IMR-90 (cell line): ENCODE data around the gene SH2D5. TPM values are rescaled to one million over a fixed set of nuclear protein-coding genes. Genes with fewer than 3 reads are reported as not detected.

ENCODE experiments used
- ATAC-seq: fragments of 200-7000 bp; cut with Tn5 transposase; 2 replicates; pipeline ENCODE4 v1.9.1; 2020; ENCODE audit warnings: low read depth, mild to moderate bottlenecking, moderate library complexity
- BruUV-seq: library from RNA; stranded (reverse); fragments of 400-500 nt; replicated peaks from 2 replicates; lab custom pipeline; 2021; lab: Mats Ljungman, UMichigan
- CTCF ChIA-PET: fragments of 300-600 bp; formaldehyde crosslinking; extraction: SDS; loops from one replicate; lab custom pipeline; 2021; ENCODE audit warnings: antibody characterized with exemption; lab: Yijun Ruan, JAX
- POLR2A ChIA-PET: fragments of 300-600 bp; sonication (Branson Sonifier 250); formaldehyde crosslinking; loops from one replicate; lab custom pipeline; 2022; ENCODE audit warnings: antibody characterized with exemption; ENCODE audit not compliant: unreplicated experiment; lab: Charles Lee
- DNase-seq: peaks from one replicate; pipeline ENCODE4 v3.0.0; 2013
- H2AFZ ChIP-seq: replicated peaks from 2 replicates; pipeline ENCODE3; 2013; ENCODE audit warnings: low read length, mild to moderate bottlenecking; ENCODE audit not compliant: poor library complexity
- H2AK5ac ChIP-seq: 2 replicates; pipeline ENCODE4 v1.6.1; 2013; ENCODE audit warnings: low read depth, low read length, inconsistent platforms
- H2AK9ac ChIP-seq: replicated peaks from 2 replicates; pipeline ENCODE3; 2013; ENCODE audit warnings: mild to moderate bottlenecking, low read depth, low read length, moderate library complexity; ENCODE audit not compliant: poor library complexity
- H2BK120ac ChIP-seq: 2 replicates; pipeline ENCODE4 v1.6.1; 2013; ENCODE audit warnings: low read depth, low read length, inconsistent platforms
- H2BK15ac ChIP-seq: 3 replicates; pipeline ENCODE4 v1.6.1; 2013; ENCODE audit warnings: low read depth, low read length, inconsistent platforms
- H2BK20ac ChIP-seq: 2 replicates; pipeline ENCODE4 v1.6.1; 2013; ENCODE audit warnings: low read depth, mild to moderate bottlenecking, inconsistent platforms, low read length, moderate library complexity
- H2BK5ac ChIP-seq: 2 replicates; pipeline ENCODE4 v1.6.1; 2013; ENCODE audit warnings: mild to moderate bottlenecking, low read depth, low read length, inconsistent platforms; ENCODE audit not compliant: poor library complexity, severe bottlenecking
- H3K14ac ChIP-seq: replicated peaks from 2 replicates; pipeline ENCODE4 v1.6.1; 2013; ENCODE audit warnings: low read depth, low read length, inconsistent platforms
- H3K18ac ChIP-seq: 2 replicates; pipeline ENCODE4 v1.6.1; 2013; ENCODE audit warnings: low read depth, low read length, control low read depth
- H3K23ac ChIP-seq: 2 replicates; pipeline ENCODE4 v1.6.1; 2013; ENCODE audit warnings: low read depth, low read length, inconsistent platforms
- H3K27ac ChIP-seq: 2 replicates; pipeline ENCODE4 v1.5.1; 2013; ENCODE audit warnings: mild to moderate bottlenecking, control low read depth, low read length; ENCODE audit not compliant: insufficient read depth
- H3K27me3 ChIP-seq: 2 replicates; pipeline ENCODE4 v1.6.1; 2013; ENCODE audit warnings: low read length; ENCODE audit not compliant: control insufficient read depth, insufficient read depth
- H3K36me3 ChIP-seq: 2 replicates; pipeline ENCODE4 v1.6.1; 2013; ENCODE audit warnings: low read length, mixed read lengths; ENCODE audit not compliant: control insufficient read depth, insufficient read depth
- H3K4ac ChIP-seq: 2 replicates; pipeline ENCODE4 v1.6.1; 2013; ENCODE audit warnings: low read depth, low read length, inconsistent platforms
- H3K4me1 ChIP-seq: 2 replicates; pipeline ENCODE4 v1.6.1; 2013; ENCODE audit warnings: low read length, mixed read lengths; ENCODE audit not compliant: control insufficient read depth, insufficient read depth
- H3K4me2 ChIP-seq: 2 replicates; pipeline ENCODE4 v1.6.1; 2013; ENCODE audit warnings: low read depth, mild to moderate bottlenecking, control low read depth, low read length, moderate library complexity
- H3K4me3 ChIP-seq: 2 replicates; pipeline ENCODE4 v1.5.1; 2013; ENCODE audit warnings: low read depth, mild to moderate bottlenecking, control low read depth, low read length, moderate library complexity; ENCODE audit not compliant: insufficient read depth
- H3K56ac ChIP-seq: 2 replicates; pipeline ENCODE4 v1.6.1; 2013; ENCODE audit warnings: low read length, inconsistent platforms; ENCODE audit not compliant: insufficient read depth; ENCODE audit errors: extremely low read depth
- H3K79me1 ChIP-seq, 2 experiments: 2 replicates each; pipeline ENCODE4 v1.6.1; 2013; ENCODE audit warnings: low read length in 2 of 2, inconsistent platforms in 1 of 2, low read depth in 1 of 2
- H3K9ac ChIP-seq: 2 replicates; pipeline ENCODE4 v1.6.1; 2013; ENCODE audit warnings: low read depth, low read length, control low read depth
- H3K9me1 ChIP-seq: 2 replicates; pipeline ENCODE4 v1.6.1; 2013; ENCODE audit warnings: low read length, inconsistent platforms; ENCODE audit not compliant: insufficient read depth
- H3K9me3 ChIP-seq: 2 replicates; pipeline ENCODE4 v1.6.1; 2013; ENCODE audit warnings: low read length; ENCODE audit not compliant: control insufficient read depth, insufficient read depth
- H4K20me1 ChIP-seq: 2 replicates; pipeline ENCODE4 v1.6.1; 2013; ENCODE audit warnings: low read length, inconsistent platforms; ENCODE audit not compliant: insufficient read depth
- H4K5ac ChIP-seq: 2 replicates; pipeline ENCODE4 v1.6.1; 2013; ENCODE audit warnings: mild to moderate bottlenecking, low read depth, low read length, control low read depth
- H4K8ac ChIP-seq, 2 experiments: 2 replicates each; pipeline ENCODE4 v1.6.1; 2013; ENCODE audit warnings: low read depth in 2 of 2, low read length in 2 of 2, control low read depth in 1 of 2, inconsistent platforms in 1 of 2
- H4K91ac ChIP-seq: 2 replicates; pipeline ENCODE4 v1.6.1; 2013; ENCODE audit warnings: low read depth, low read length, inconsistent platforms; ENCODE audit not compliant: insufficient read depth
- MAZ ChIP-seq: IDR thresholded peaks from 2 replicates; pipeline ENCODE4 v1.6.1; 2012; ENCODE audit warnings: low read depth, mild to moderate bottlenecking, low read length, improper control_type of control experiment, moderate library complexity, borderline replicate concordance
- NFE2L2 ChIP-seq: fragments of 150-350 bp; IDR thresholded peaks from 2 replicates; pipeline ENCODE4 v1.6.1; 2016; ENCODE audit warnings: low read depth, mild to moderate bottlenecking, low read length
- RFX5 ChIP-seq: IDR thresholded peaks from 2 replicates; pipeline ENCODE4 v1.8.0; 2012; ENCODE audit warnings: low read depth, mild to moderate bottlenecking, low read length, moderate library complexity
- USF2 ChIP-seq: fragments of 150-350 bp; IDR thresholded peaks from 2 replicates; pipeline ENCODE4 v1.6.1; 2017; ENCODE audit warnings: mild to moderate bottlenecking, antibody characterized with exemption, low read length, low read depth
- WGBS, 2 experiments: methylation state at CpG; one replicate each; pipeline versions ENCODE4 v1.1.5 to v1.1.7; 2013; ENCODE audit warnings: missing lambda C conversion rate in 2 of 2; ENCODE audit not compliant: insufficient read length in 1 of 2; ENCODE audit errors: extremely low coverage in 2 of 2; 5-methylcytosine and 5-hydroxymethylcytosine counted together
- dilution Hi-C: fragments of 300-500 bp; cut with HindIII; formaldehyde crosslinking; loops from one replicate; pipeline ENCODE4 v1.14.3; 2018; ENCODE audit warnings: low sequenced_read_pairs; ENCODE audit not compliant: unreplicated experiment
- in situ Hi-C: fragments of 300-500 bp; cut with MboI; formaldehyde crosslinking; loops from 3 replicates; pipeline ENCODE4 v1.14.3; 2019; ENCODE audit warnings: low sequenced_read_pairs, inconsistent platforms, mixed read lengths
- intact Hi-C: fragments of 100-400 bp; cut with micrococcal nuclease; formaldehyde crosslinking; loops from 2 replicates; pipeline ENCODE4 v1.10.0; 2022
- polyA plus RNA-seq, 3 experiments: library from polyadenylated mRNA; depleted of rRNA; stranded (reverse); fragments of >200 nt; gene quantifications; 2 replicates each; pipeline ENCODE4 v1.2.3, GENCODE V29; 2012; ENCODE audit warnings: low replicate concordance in 1 of 3
- total RNA-seq: library from RNA; depleted of rRNA; stranded (reverse); fragments of >200 nt; gene quantifications from 2 replicates; pipeline ENCODE4 v1.2.3, GENCODE V29; 2012

Gene SH2D5
- total and polyA plus RNA-seq, 2 of the 4 experiments (the other 2 are of a cell fraction): 7.2 to 14.4 TPM

GRCh38 chr1:20701446-20701845 lies 31.1 kb downstream of the SH2D5 start:
- Histone ChIP-seq H3K4me3 (no peak overlapping the region), H3K79me1 (peaks cover 8 to 21% of the 10 kb centered on the region in 2 experiments), H3K23ac (no peak overlapping the region), H4K20me1 (no peaks in the 10 kb centered on the region; the same call in 1 of the 2 replicates), H3K4ac (peak overlapping the region; percentile 31), H3K9me1 (peaks cover 16% of the 10 kb centered on the region), H2BK20ac (no peak overlapping the region), H3K18ac (no peak overlapping the region), H4K5ac (no peak overlapping the region), H3K14ac (no peak overlapping the region), H2AK9ac (peak overlapping the region; percentile 6), H3K4me2 (no peak overlapping the region), H2AFZ (peak overlapping the region; percentile 54), H2BK15ac (peak overlapping the region; percentile 59; the same call in 1 of the 3 replicates), H2BK120ac (peak overlapping the region; percentile 48), H4K91ac (peak overlapping the region; percentile 70), H3K27ac (no peak overlapping the region), H3K27me3 (no peaks in the 10 kb centered on the region), H3K9me3 (no peaks in the 10 kb centered on the region), H3K4me1 (peaks cover 14% of the 10 kb centered on the region), H3K36me3 (no peaks in the 10 kb centered on the region), H3K56ac (no peak overlapping the region), H4K8ac (no peak overlapping the region), H2BK5ac (no peak overlapping the region), H3K9ac (no peak overlapping the region), H2AK5ac (peak overlapping the region; percentile 83)
- in situ Hi-C loops (no loop called here), dilution Hi-C loops (no loop called here), intact Hi-C loops (no loop called here)
- BruUV-seq: no TSS peak
- TF ChIP-seq MAZ: no peak
- no peak for TF ChIP-seq RFX5
- TF ChIP-seq NFE2L2: no peak
- no peak for TF ChIP-seq USF2
- 84% methylated on average over 7 of the region's 9 CpGs; no CpG with 5 or more reads in 1 of the 2 experiments for WGBS, 2 experiments
- ChIA-PET CTCF (no interaction called here), POLR2A (no interaction called here)
- no peak for DNase-seq
- no peak for ATAC-seq
